Psoas muscle (tissue), 8 donors: ENCODE results near the gene RBM25. TPM values are rescaled to one million over a fixed set of nuclear protein-coding genes. Genes with fewer than 3 reads are reported as not detected.

Experiments
- ATAC-seq, 4 donors: fragments of 200-7000 bp; cut with Tn5 transposase; one replicate each; pipeline ENCODE4 v1.9.1; 2020; ENCODE audit warnings: moderate library complexity in 3 of 4, mild to moderate bottlenecking in 2 of 4
- DNase-seq, 2 donors: peaks; one replicate each; pipeline ENCODE4 v3.0.0-alpha.2; 2020
- H3K27ac ChIP-seq: fragments of 200-600 bp; one replicate; pipeline ENCODE4 v1.8.0; 2022
- H3K27me3 ChIP-seq, 3 donors: fragments of 200-600 bp in 1 of 3; one replicate each; pipeline versions ENCODE4 v1.6.1 to v1.8.0; 2013 to 2022; ENCODE audit warnings: low read length in 2 of 3, mild to moderate bottlenecking in 2 of 3, moderate library complexity in 1 of 3; ENCODE audit not compliant: insufficient read depth in 3 of 3
- H3K36me3 ChIP-seq, 2 donors: fragments of 200-600 bp in 1 of 2; one replicate each; pipeline versions ENCODE4 v1.6.1 to v1.8.0; 2013 to 2022; ENCODE audit warnings: low read depth in 1 of 2, mild to moderate bottlenecking in 1 of 2, moderate library complexity in 1 of 2; ENCODE audit not compliant: insufficient read depth in 1 of 2
- H3K4me1 ChIP-seq: fragments of 200-600 bp; one replicate; pipeline ENCODE4 v1.8.0; 2022
- H3K4me3 ChIP-seq: fragments of 200-600 bp; one replicate; pipeline ENCODE4 v1.8.0; 2022; ENCODE audit warnings: mild to moderate bottlenecking
- H3K9me3 ChIP-seq: fragments of 200-600 bp; one replicate; pipeline ENCODE4 v1.8.0; 2022
- CTCF ChIP-seq: fragments of 200-600 bp; IDR thresholded peaks from one replicate; pipeline ENCODE4 v1.8.0; 2022; ENCODE audit warnings: antibody characterized with exemption
- WGBS, 3 donors: extraction: QIAGEN DNeasy Blood & Tissue Kit; methylation state at CpG; one replicate each; pipeline versions ENCODE4 v1.1.6 to v1.1.7; 2013; 5-methylcytosine and 5-hydroxymethylcytosine counted together
- intact Hi-C, 2 donors: fragments of 100-400 bp; cut with DNase I; formaldehyde crosslinking; loops; one replicate each; pipeline versions ENCODE4 v1.11.0 to v1.14.2; 2022
- polyA plus RNA-seq, 3 donors: library from polyadenylated mRNA; stranded (reverse); fragments of 200-250 nt; gene quantifications; one replicate each; pipeline ENCODE4 v1.2.3, GENCODE V29; 2013
- total RNA-seq, 4 donors: library from RNA; stranded (reverse); fragmentation: NEBNext Ultra II Directional in 2 of 4; extraction: Animal tissue kit (Norgen Biotek cat#: 25700) in 2 of 4; gene quantifications; one replicate each; pipeline versions ENCODE4 v1.2.1 to v1.2.4, GENCODE V29; 2021 to 2023
- donor health status: healthy with polysubstance abuse.
- donor health status: DM: no; HTN: no; CAD: no; lungs with moderate emphysema.
- donor health status: Bipolar disorder and iron deficiency.
- donor health status: healthy.
- donor health status: DM: yes; HTN: yes; CAD: no.
- donor health status: DM: no; HTN: no; CAD: no.
- donor health status: DM: no; HTN: no; CAD: no.
- donor health status: DM: yes; HTN: yes; CAD: no.

Gene RBM25
- total and polyA plus RNA-seq, 7 donors: 19.2 to 50.2 (median 37.6) TPM

- H3K9me3 ChIP-seq: no peaks in the 10 kb centered on the region
- H3K27ac ChIP-seq: peak overlapping the region; percentile 86
- peaks cover 0 to 35% of the 10 kb centered on the region in 2 donors for H3K36me3 ChIP-seq
- ATAC-seq (no peak), DNase-seq (no peak)
- H3K27me3 ChIP-seq: no peaks in the 10 kb centered on the region
- no peak for TF ChIP-seq CTCF
- H3K4me3 ChIP-seq: peak overlapping the region; percentile 83
- intact Hi-C loops: no loop called here
- peaks cover 34% of the 10 kb centered on the region for H3K4me1 ChIP-seq
- 74 to 91% (median 76%) methylated on average over 3 of the region's 3 CpGs for WGBS, 3 donors
Measured at GRCh38 chr14:73025544-73025943, 32.8 kb upstream of the RBM25 start.

GRCh38 chr14:73026243-73026844 is 32.0 kb upstream of the RBM25 start:
- Histone ChIP-seq H3K4me1 (peaks cover 34% of the 10 kb centered on the region), H3K36me3 (peaks cover 0 to 28% of the 10 kb centered on the region in 2 donors), H3K27me3 (no peaks in the 10 kb centered on the region), H3K9me3 (no peaks in the 10 kb centered on the region), H3K4me3 (peak overlapping the region; percentile 83), H3K27ac (peak overlapping the region; percentile 86)
- intact Hi-C loops: loop anchor here in 1 of 2 donors (2.0 kb wide), 1 partner anchor 32 kb away; the partner anchor contains the start of gene RBM25
- peak in 2 of 4 donors; percentile 1 to 4 for ATAC-seq
- no peak for DNase-seq
- TF ChIP-seq CTCF: no peak
- WGBS, 3 donors: 2 to 3% (median 2%) methylated on average over 17 to 21 of the region's 21 CpGs

GRCh38 chr14:73026845-73027542 is 31.3 kb upstream of the RBM25 start, which contains the start of gene ZFYVE1:
TSS of gene ZFYVE1 (minus strand) at chr14:73027106. CDS start at chr14:73024508, 2,598 bp downstream.
- intact Hi-C loops: loop anchor here in 1 of 2 donors (2.0 kb wide), 1 partner anchor 32 kb away; the partner anchor contains the start of gene RBM25
- peak within 1 kb of the TSS; percentile 83 for H3K4me3 ChIP-seq
- no peak for TF ChIP-seq CTCF
- no peaks in the 10 kb centered on the region for H3K9me3 ChIP-seq
- peak within 1 kb of the TSS; percentile 86 for H3K27ac ChIP-seq
- no peaks in the 10 kb centered on the region for H3K27me3 ChIP-seq
- ATAC-seq (peak; percentile 99 to 100 (median 100)), DNase-seq (peak; percentile 97 to 98)
- H3K36me3 ChIP-seq: peaks cover 0 to 22% of the 10 kb centered on the region in 2 donors
- WGBS, 3 donors: 0 to 1% (median 1%) methylated on average over 31 to 42 of the region's 42 CpGs
- H3K4me1 ChIP-seq: peaks cover 30% of the 10 kb centered on the region

GRCh38 chr14:73027546-73027945 is 30.8 kb upstream of the RBM25 start:
- Histone ChIP-seq H3K4me1 (peaks cover 24% of the 10 kb centered on the region), H3K27ac (peak overlapping the region; percentile 20), H3K36me3 (peaks cover 0 to 16% of the 10 kb centered on the region in 2 donors), H3K27me3 (no peaks in the 10 kb centered on the region), H3K9me3 (no peaks in the 10 kb centered on the region), H3K4me3 (peak overlapping the region; percentile 83)
- 41 to 43% (median 43%) methylated on average over 3 of the region's 3 CpGs for WGBS, 3 donors
- intact Hi-C loops: loop anchor here in 1 of 2 donors (2.0 kb wide), 1 partner anchor 31 kb away; the partner anchor contains the start of gene RBM25
- TF ChIP-seq CTCF: no peak
- ATAC-seq (no peak), DNase-seq (no peak)
